Kidney (tissue), 14 donors: ENCODE measurements around the gene HNRNPR. TPM values are rescaled to one million over a fixed set of nuclear protein-coding genes. Genes with fewer than 3 reads are reported as not detected.

Experiments
- DNase-seq, 5 donors: peaks; one replicate each; pipeline ENCODE4 v3.0.0-alpha.2; 2013 to 2020
- FAIRE-seq: peaks from 2 replicates; lab custom pipeline; 2012; peaks lifted over from hg19 to GRCh38; lab: Jason Lieb, UNC
- H3K27ac ChIP-seq, 2 donors: one replicate each; pipeline ENCODE4 v1.7.0; 2013; ENCODE audit warnings: low read depth in 2 of 2, low read length in 2 of 2, inconsistent platforms in 1 of 2
- H3K27me3 ChIP-seq: one replicate; pipeline ENCODE4 v1.7.1; 2013; ENCODE audit warnings: low read length, inconsistent platforms; ENCODE audit not compliant: control insufficient read depth, insufficient read depth
- H3K36me3 ChIP-seq, 3 donors: one replicate each; pipeline versions ENCODE4 v1.7.0 to v1.7.1; 2013; ENCODE audit warnings: low read length in 3 of 3, control low read depth in 1 of 3, inconsistent platforms in 1 of 3; ENCODE audit not compliant: insufficient read depth in 3 of 3, control insufficient read depth in 2 of 3
- H3K4me1 ChIP-seq, 3 donors: one replicate each; pipeline versions ENCODE4 v1.7.0 to v1.7.1; 2013; ENCODE audit warnings: low read length in 3 of 3, inconsistent platforms in 1 of 3, low read depth in 1 of 3; ENCODE audit not compliant: control insufficient read depth in 2 of 3, insufficient read depth in 2 of 3
- H3K4me3 ChIP-seq, 3 donors: one replicate each; pipeline versions ENCODE4 v1.7.0 to v1.8.1; 2013; ENCODE audit warnings: low read length in 3 of 3, control low read depth in 1 of 3, inconsistent platforms in 1 of 3
- H3K9ac ChIP-seq, 3 donors: one replicate each; pipeline versions ENCODE4 v1.7.0 to v1.7.1; 2013; ENCODE audit warnings: low read length in 3 of 3, control low read depth in 1 of 3, inconsistent platforms in 1 of 3
- H3K9me3 ChIP-seq, 3 donors: one replicate each; pipeline versions ENCODE4 v1.7.0 to v1.7.1; 2013; ENCODE audit warnings: low read length in 3 of 3, control low read depth in 1 of 3, inconsistent platforms in 1 of 3; ENCODE audit not compliant: control insufficient read depth in 2 of 3, insufficient read depth in 1 of 3
- intact Hi-C: fragments of 100-400 bp; cut with DNase I; formaldehyde crosslinking; loops from one replicate; pipeline ENCODE4 v1.11.1; 2022
- polyA plus RNA-seq: library from polyadenylated mRNA; stranded (reverse); fragments of 350-450 nt; fragmentation: Illumina TruSeq; extraction: RNeasy Lipid Tissue Mini Kit (QIAGEN cat#74804); gene quantifications from one replicate; pipeline ENCODE4 v1.2.3, GENCODE V29; 2014; ENCODE audit warnings: low read depth, low replicate concordance; ENCODE audit not compliant: insufficient read depth
- total RNA-seq: library from RNA; stranded (reverse); fragmentation: NEBNext Ultra II Directional; extraction: Animal tissue kit (Norgen Biotek cat#: 25700); gene quantifications from one replicate; pipeline ENCODE4 v1.2.1, GENCODE V29; 2021
- TF ChIP-seq, protein P1 (sequence below): IDR thresholded peaks from 3 replicates; pipeline ENCODE4 v1.5.1; 2012; ENCODE audit warnings: mild to moderate bottlenecking, moderate library complexity, borderline replicate concordance; ENCODE audit not compliant: insufficient read depth; ENCODE audit errors: extremely low read depth
- donor health status: control.
- donor health status: control.
- donor health status: control.
- donor health status: control.
- donor health status: control.
- donor health status: DM: yes; HTN: yes; CAD: no.
- donor health status: Normal renal cell carcinoma (clear cell type).

HNRNPR gene
- total and polyA plus RNA-seq, 2 donors from 2014 or later: 45.3 to 126 TPM

DNA sequence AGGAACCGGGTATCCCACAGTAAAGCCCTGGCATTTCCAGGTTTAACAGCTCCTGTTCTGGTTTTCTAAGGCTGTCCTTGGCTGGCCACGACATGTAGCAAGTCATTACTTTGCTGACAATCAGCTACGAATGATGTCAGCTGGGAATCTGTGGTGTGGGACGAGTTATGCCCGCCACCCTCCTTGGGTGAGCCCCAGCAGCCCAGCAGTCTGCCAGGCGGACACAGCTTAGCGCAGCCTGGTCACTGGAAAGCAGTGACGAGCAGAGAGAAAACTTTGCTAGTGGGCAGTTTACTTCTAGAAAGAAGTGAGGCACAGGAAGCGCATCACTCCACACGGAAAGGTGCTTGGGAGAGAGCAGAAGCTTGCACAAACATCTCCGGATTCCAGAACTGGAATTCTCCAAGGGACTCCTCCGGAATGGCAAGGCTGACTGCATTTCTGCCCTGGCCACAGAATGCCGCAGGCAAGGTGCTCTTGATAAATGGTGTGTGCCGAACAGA, 41.1 kb upstream of the HNRNPR start:
- FAIRE-seq (no peak), DNase-seq (peak in 2 of 5 donors; percentile 38 to 43)
- peaks cover 0 to 11% (median 10%) of the 10 kb centered on the region in 3 donors for H3K36me3 ChIP-seq
- H3K9ac ChIP-seq: no peak overlapping the region
- H3K9me3 ChIP-seq: no peaks in the 10 kb centered on the region
- no peaks in the 10 kb centered on the region for H3K27me3 ChIP-seq
- intact Hi-C loops: no loop called here
- no peak overlapping the region for H3K27ac ChIP-seq
- TF ChIP-seq, protein P1, sequence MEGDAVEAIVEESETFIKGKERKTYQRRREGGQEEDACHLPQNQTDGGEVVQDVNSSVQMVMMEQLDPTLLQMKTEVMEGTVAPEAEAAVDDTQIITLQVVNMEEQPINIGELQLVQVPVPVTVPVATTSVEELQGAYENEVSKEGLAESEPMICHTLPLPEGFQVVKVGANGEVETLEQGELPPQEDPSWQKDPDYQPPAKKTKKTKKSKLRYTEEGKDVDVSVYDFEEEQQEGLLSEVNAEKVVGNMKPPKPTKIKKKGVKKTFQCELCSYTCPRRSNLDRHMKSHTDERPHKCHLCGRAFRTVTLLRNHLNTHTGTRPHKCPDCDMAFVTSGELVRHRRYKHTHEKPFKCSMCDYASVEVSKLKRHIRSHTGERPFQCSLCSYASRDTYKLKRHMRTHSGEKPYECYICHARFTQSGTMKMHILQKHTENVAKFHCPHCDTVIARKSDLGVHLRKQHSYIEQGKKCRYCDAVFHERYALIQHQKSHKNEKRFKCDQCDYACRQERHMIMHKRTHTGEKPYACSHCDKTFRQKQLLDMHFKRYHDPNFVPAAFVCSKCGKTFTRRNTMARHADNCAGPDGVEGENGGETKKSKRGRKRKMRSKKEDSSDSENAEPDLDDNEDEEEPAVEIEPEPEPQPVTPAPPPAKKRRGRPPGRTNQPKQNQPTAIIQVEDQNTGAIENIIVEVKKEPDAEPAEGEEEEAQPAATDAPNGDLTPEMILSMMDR: no peak
- H3K4me3 ChIP-seq: no peak overlapping the region
- H3K4me1 ChIP-seq: peaks cover 0 to 2% (median 0%) of the 10 kb centered on the region in 3 donors

DNA sequence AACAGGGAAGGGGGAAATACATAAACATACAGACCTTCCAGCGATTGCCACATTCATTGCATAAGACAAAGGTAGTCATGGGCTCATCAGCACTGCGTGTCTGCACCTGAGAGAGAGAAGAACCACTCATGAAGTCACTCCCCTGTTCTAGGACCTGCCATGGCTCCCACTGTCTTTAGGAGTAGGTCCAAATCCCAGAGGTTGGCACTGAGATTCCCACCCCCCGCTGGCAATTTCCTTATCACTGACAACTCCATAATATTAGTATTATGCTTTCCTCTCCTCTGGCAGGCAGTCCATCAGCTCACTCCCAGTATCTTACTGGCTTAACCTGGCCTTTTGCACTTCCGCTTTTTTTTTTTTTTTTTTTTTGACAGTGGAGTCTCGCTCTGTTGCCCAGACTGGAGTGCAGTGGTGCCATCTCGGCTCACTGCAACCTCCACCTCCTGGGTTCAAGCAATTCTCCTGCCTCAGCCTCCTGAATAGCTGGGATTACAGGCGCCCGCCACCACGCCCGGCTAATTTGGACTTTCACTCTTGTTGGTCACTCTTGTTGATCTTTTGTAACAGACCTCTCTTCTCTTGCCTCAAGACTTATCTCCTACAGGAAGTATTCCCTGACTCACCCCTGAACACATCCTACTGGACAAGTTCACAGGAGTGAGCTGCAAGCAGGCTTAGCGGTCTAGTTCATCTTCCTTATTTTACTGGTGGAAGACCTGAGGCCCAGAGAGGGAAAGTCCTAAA, 40.4 kb upstream of the HNRNPR start:
- Histone ChIP-seq H3K27me3 (no peaks in the 10 kb centered on the region), H3K27ac (no peak overlapping the region), H3K4me1 (peaks cover 0 to 2% (median 0%) of the 10 kb centered on the region in 3 donors), H3K4me3 (no peak overlapping the region), H3K9me3 (no peaks in the 10 kb centered on the region), H3K36me3 (peaks cover 0 to 11% (median 10%) of the 10 kb centered on the region in 3 donors), H3K9ac (no peak overlapping the region)
- no peak for FAIRE-seq
- TF ChIP-seq, protein P1: no peak
- no peak for DNase-seq
- intact Hi-C loops: no loop called here

DNA sequence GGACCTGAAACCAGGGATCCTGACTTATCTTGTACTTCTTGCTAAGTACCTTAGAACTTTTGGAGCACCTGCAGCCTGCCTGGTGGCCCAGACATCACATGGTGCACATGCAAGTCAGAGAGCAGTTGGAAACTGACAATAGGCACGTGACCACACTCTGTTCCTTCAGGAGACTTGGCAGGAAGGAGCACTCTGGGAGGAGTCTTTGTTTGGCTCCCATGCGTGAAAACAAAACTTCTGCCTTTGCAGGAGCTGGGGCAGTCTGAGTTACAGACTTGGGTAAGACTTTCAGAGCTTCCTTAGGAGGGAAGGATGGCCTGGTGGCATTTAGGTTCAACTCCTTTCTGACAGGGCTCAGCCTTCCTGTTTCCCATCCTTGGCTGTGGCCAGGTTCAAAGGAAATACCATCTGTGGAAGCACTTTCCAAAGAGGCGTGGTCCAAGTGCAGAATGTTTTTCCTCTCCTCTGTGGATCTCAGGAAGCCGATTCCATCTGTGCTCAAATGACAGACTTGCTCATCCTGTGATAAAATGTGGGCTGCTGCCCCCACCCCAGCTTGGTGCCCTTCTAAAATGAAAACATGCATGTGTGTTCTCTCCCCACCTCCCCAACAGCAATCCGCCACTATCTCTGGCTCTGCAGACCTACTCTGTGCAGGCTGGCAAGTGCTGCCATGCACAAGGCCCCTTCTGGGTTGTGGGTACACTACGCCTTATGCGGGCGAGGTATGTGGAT, 39.7 kb upstream of the HNRNPR start:
- intact Hi-C loops: no loop called here
- DNase-seq (peak in 1 of 5 donors; percentile 44), FAIRE-seq (no peak)
- Histone ChIP-seq H3K27ac (no peak overlapping the region), H3K36me3 (peaks cover 0 to 11% (median 10%) of the 10 kb centered on the region in 3 donors), H3K9ac (no peak overlapping the region), H3K27me3 (no peaks in the 10 kb centered on the region), H3K9me3 (no peaks in the 10 kb centered on the region), H3K4me3 (no peak overlapping the region), H3K4me1 (peaks cover 0 to 2% (median 0%) of the 10 kb centered on the region in 3 donors)
- TF ChIP-seq, protein P1: no peak
